HCEC 1CT (cell line): ENCODE results near the gene CNPY2.
"Not testable (repeated sequence)": the region's sequence is repeated elsewhere in the genome, so short reads cannot be mapped to it uniquely, and the experiment has no call there.

Experiments used
- DNase-seq: peaks from one replicate; pipeline ENCODE4 v3.0.0-alpha.2; 2017

CNPY2 gene

GRCh38 chr12:56315622-56316473, at the start of gene CNPY2:
Gene CNPY2 (minus strand): TSS chr12:56315988. CDS start chr12:56315217, 771 bp downstream.
- DNase-seq = peak; percentile 98

- no peak for DNase-seq
These were observed 46.6 kb upstream of the CNPY2 start, which contains the start of gene APOF for GRCh38 chr12:56362130-56363059. Gene APOF (minus strand): TSS chr12:56362857. CDS start chr12:56362745, 112 bp downstream.

GRCh38 chr12:56361487-56362129, 45.8 kb upstream of the CNPY2 start:
- DNase-seq = no peak

- peak; percentile 100 for DNase-seq
These were observed 44.3 kb upstream of the CNPY2 start, which contains the start of gene STAT2 for GRCh38 chr12:56359851-56360767. Gene STAT2 (minus strand): TSS chr12:56360107. CDS start chr12:56356571, 3,536 bp downstream.

GRCh38 chr12:56358836-56359532, 43.2 kb upstream of the CNPY2 start:
- peak; percentile 91 for DNase-seq

- DNase-seq = no peak
These were observed 35.5 kb upstream of the CNPY2 start for GRCh38 chr12:56351325-56351724.

GRCh38 chr12:56350662-56351061, 34.9 kb upstream of the CNPY2 start:
- no peak for DNase-seq

- DNase-seq = no peak
These were observed 33.0 kb upstream of the CNPY2 start for GRCh38 chr12:56348776-56349175.

- not testable (repeated sequence) for DNase-seq
These were observed 31.5 kb upstream of the CNPY2 start for GRCh38 chr12:56347255-56347654.

GRCh38 chr12:56346675-56347074, 30.9 kb upstream of the CNPY2 start:
- no peak for DNase-seq

- DNase-seq = not testable (repeated sequence)
These were observed 26.5 kb upstream of the CNPY2 start for GRCh38 chr12:56342290-56342689.

GRCh38 chr12:56341616-56342015, 25.8 kb upstream of the CNPY2 start:
- no peak for DNase-seq

GRCh38 chr12:56339158-56339422, 23.3 kb upstream of the CNPY2 start:
- DNase-seq = no peak

GRCh38 chr12:56338308-56339157, 22.7 kb upstream of the CNPY2 start, which contains the start of gene IL23A:
Gene IL23A (plus strand): TSS chr12:56338884. CDS start chr12:56339045, 161 bp downstream.
- no peak for DNase-seq

- peak; percentile 5 for DNase-seq
These were observed 22.0 kb upstream of the CNPY2 start for GRCh38 chr12:56337753-56338251.

GRCh38 chr12:56336361-56337167, 20.8 kb upstream of the CNPY2 start:
- no peak for DNase-seq

GRCh38 chr12:56335527-56335926, 19.7 kb upstream of the CNPY2 start:
- not testable (repeated sequence) for DNase-seq

- no peak for DNase-seq
These were observed 18.7 kb upstream of the CNPY2 start for GRCh38 chr12:56334490-56334793.
